Measurements from ENCODE around the gene ETV3. TPM values are rescaled to one million over a fixed set of nuclear protein-coding genes. Genes with fewer than 3 reads are reported as not detected.

Gene ETV3
- total and polyA plus RNA-seq, 2 of the 13 experiments (the other 11 are each of a cell fraction or from before 2014, with no cell fraction given), result 4.2 to 5.8 TPM

- Histone ChIP-seq H3K27ac (ENCODE audit: extremely low read length, insufficient read depth, low read length) (no peak overlapping the region), H3K36me3 (replicated peaks in 1 of 2; ENCODE audit: control insufficient read depth in 1 of 2, insufficient read depth in 2 of 2, low read length in 2 of 2) (no peaks in the 10 kb centered on the region), H3K27me3 (ENCODE audit: control insufficient read depth in 1 of 2, insufficient read depth in 2 of 2, low read length in 2 of 2) (peaks cover 1 to 11% of the 10 kb centered on the region in 2 experiments; a peak in 3 of 5 replicates), H2AFZ (ENCODE audit: low read length) (no peak overlapping the region), H3K4me2 (ENCODE audit: low read depth, low read length) (no peak overlapping the region), H4K20me1 (ENCODE audit: insufficient read depth, low read length) (no peaks in the 10 kb centered on the region), H3K9ac (ENCODE audit: insufficient read depth, low read depth, low read length) (no peak overlapping the region), H3K79me2 (ENCODE audit: insufficient read depth, low read length) (no peaks in the 10 kb centered on the region), H3K4me3 (replicated peaks in 1 of 3; ENCODE audit: insufficient read depth in 1 of 3, low read depth in 2 of 3, low read length in 3 of 3) (no peak overlapping the region), H3K9me3 (ENCODE audit: low read length) (no peaks in the 10 kb centered on the region), H3K4me1 (ENCODE audit: insufficient read depth, low read length) (no peaks in the 10 kb centered on the region)
- no peak for FAIRE-seq
- ChIA-PET POLR2A (no interaction called here), CTCF (ENCODE audit: low intra/inter-chr PET ratio, low total read pairs) (no interaction called here)
- DNase-seq (ENCODE audit: low spot score), result no peak
- intact Hi-C loops (cut with micrococcal nuclease; ENCODE audit: unreplicated experiment) (no loop called here), in situ Hi-C loops (cut with HindIII; ENCODE audit: extremely low pct_ligation_motif_present, low pct_unique_long_range_greater_than_20kb) (no loop called here)
- 14% methylated on average over 4 of the region's 4 CpGs for WGBS (ENCODE audit: low lambda C conversion rate)
- no TSS peak for BruUV-seq (replicated peaks)
- ATAC-seq, result no peak
- no peak for TF ChIP-seq ARNTL (CRISPR knock-in tag; IDR thresholded peaks at IDR 0.05)
- no peak for TF ChIP-seq THAP7 (CRISPR knock-in tag; IDR thresholded peaks at IDR 0.05)
- TF ChIP-seq IKZF4 (CRISPR knock-in tag; IDR thresholded peaks at IDR 0.05; ENCODE audit: borderline replicate concordance, low read depth, not compliant biosample characterization), result no peak
- TF ChIP-seq NFATC3 (CRISPR knock-in tag; IDR thresholded peaks at IDR 0.05), result no peak
- TF ChIP-seq ZNF879 (CRISPR knock-in tag; IDR thresholded peaks at IDR 0.05), result no peak
- TF ChIP-seq MED13 (CRISPR knock-in tag; IDR thresholded peaks at IDR 0.05), result no peak
- TF ChIP-seq ZNF788 (CRISPR knock-in tag; IDR thresholded peaks at IDR 0.05; ENCODE audit: borderline replicate concordance), result no peak
- no peak for TF ChIP-seq GPN1 (CRISPR knock-in tag; IDR thresholded peaks at IDR 0.05; ENCODE audit: borderline replicate concordance)
- no peak for TF ChIP-seq CHD2 (IDR thresholded peaks at IDR 0.05; ENCODE audit: low read depth, low read length)
- no peak for TF ChIP-seq ZNF563 (CRISPR knock-in tag; IDR thresholded peaks at IDR 0.05)
- TF ChIP-seq SP2 (CRISPR knock-in tag; IDR thresholded peaks at IDR 0.05), result no peak
- TF ChIP-seq SMARCC2 (IDR thresholded peaks at IDR 0.05), result no peak
- TF ChIP-seq NR3C1 (CRISPR knock-in tag; IDR thresholded peaks at IDR 0.05), result no peak
- TF ChIP-seq CREM (IDR thresholded peaks at IDR 0.05), result no peak
- TF ChIP-seq CREM (CRISPR knock-in tag; IDR thresholded peaks at IDR 0.05), result no peak
- TF ChIP-seq GLMP (CRISPR knock-in tag; IDR thresholded peaks at IDR 0.05; ENCODE audit: borderline replicate concordance), result no peak
Measured at GRCh38 chr1:157177733-157178394, 39.7 kb upstream of the ETV3 start.
